ENCODE results near the gene PWWP2B. TPM values are rescaled to one million over a fixed set of nuclear protein-coding genes. Genes with fewer than 3 reads are reported as not detected.

PWWP2B gene
- total and polyA plus RNA-seq, 10 of the 15 experiments (the other 5 are each of a cell fraction or from before 2014, with no cell fraction given) = 0.04 to 0.87 (median 0.35) TPM; not detected in 4

- no peaks in the 10 kb centered on the region for H3K79me2 ChIP-seq (ENCODE audit: control insufficient read depth, insufficient read depth, low read length)
- no peak for FAIRE-seq
- H3K9ac ChIP-seq (ENCODE audit: control insufficient read depth, insufficient read depth, low read length) = no peak overlapping the region
- H3K4me3 ChIP-seq = no peak overlapping the region
- BruUV-seq (replicated peaks) = no TSS peak
- SMC1A ChIA-PET (ENCODE audit: uncharacterized antibody, unreplicated experiment) = interaction anchor here (1.0 kb wide), 1 partner anchor 48 kb away, joined by 3 read pairs; no protein-coding TSS in a partner anchor
- CTCF ChIA-PET = interaction anchor here (0.6 to 1.5 kb wide), 2 partner anchors 24 to 870 kb away, joined by 4 to 8 read pairs; no protein-coding TSS in a partner anchor
- no peak overlapping the region for H2AFZ ChIP-seq (ENCODE audit: control insufficient read depth, low read depth, low read length)
- ATAC-seq = no peak
- H3K9me3 ChIP-seq (replicated peaks; ENCODE audit: control insufficient read depth, insufficient read depth, low read length) = no peaks in the 10 kb centered on the region
- H3K36me3 ChIP-seq (ENCODE audit: control insufficient read depth in 2 of 2, insufficient read depth in 2 of 2, low read length in 1 of 2) = no peaks in the 10 kb centered on the region
- DNase-seq (ENCODE audit: low read depth, low spot score) = no peak
- no peaks in the 10 kb centered on the region for H4K20me1 ChIP-seq (ENCODE audit: control insufficient read depth, insufficient read depth)
- H3K27me3 ChIP-seq (replicated peaks in 1 of 2; ENCODE audit: control insufficient read depth in 2 of 2, insufficient read depth in 2 of 2, low read length in 1 of 2) = no peaks in the 10 kb centered on the region
- RAD21 ChIA-PET (ENCODE audit: unreplicated experiment) = interaction anchor here (1.2 kb wide), 1 partner anchor 59 kb away, joined by 4 read pairs; no protein-coding TSS in a partner anchor
- 69% methylated on average over 17 of the region's 17 CpGs for WGBS (ENCODE audit: insufficient coverage, insufficient replicate concordance, low lambda C conversion rate, missing lambda C conversion rate)
- in situ Hi-C loops (cut with MboI) (no loop called here), intact Hi-C loops (cut with micrococcal nuclease; ENCODE audit: unreplicated experiment) (no loop called here)
- H3K4me1 ChIP-seq (ENCODE audit: control insufficient read depth, insufficient read depth, low read length) = peaks cover 19% of the 10 kb centered on the region
- no peak overlapping the region for H3K4me2 ChIP-seq (ENCODE audit: control insufficient read depth, insufficient read depth)
- no peak overlapping the region for H3K27ac ChIP-seq (ENCODE audit: control insufficient read depth, insufficient read depth)
- POLR2A ChIA-PET = no interaction called here
- TF ChIP-seq RB1 (IDR thresholded peaks at IDR 0.05; ENCODE audit: borderline replicate concordance) = no peak
- no peak for TF ChIP-seq WRNIP1 (IDR thresholded peaks at IDR 0.05; ENCODE audit: borderline replicate concordance, low read depth, low read length)
- TF ChIP-seq MLLT1 (IDR thresholded peaks at IDR 0.05) = no peak
- no peak for TF ChIP-seq CEBPB (IDR thresholded peaks at IDR 0.05; ENCODE audit: borderline replicate concordance in 1 of 2, low read depth in 2 of 2, low read length in 2 of 2)
- TF ChIP-seq E2F4 (IDR thresholded peaks at IDR 0.05; ENCODE audit: low read depth, low read length) = no peak
- no peak for TF ChIP-seq BCLAF1 (IDR thresholded peaks at IDR 0.05)
- no peak for TF ChIP-seq IRF3 (IDR thresholded peaks at IDR 0.05)
- no peak for TF ChIP-seq FOS (IDR thresholded peaks at IDR 0.05; ENCODE audit: borderline replicate concordance, extremely low read depth, insufficient read length)
- no peak for TF ChIP-seq SREBF1 (IDR thresholded peaks at IDR 0.05; ENCODE audit: low read length)
- TF ChIP-seq TARDBP (IDR thresholded peaks at IDR 0.05; ENCODE audit: borderline replicate concordance) = no peak
- no peak for TF ChIP-seq EGR1 (IDR thresholded peaks at IDR 0.05; ENCODE audit: borderline replicate concordance in 1 of 2, low read depth in 2 of 2, low read length in 2 of 2)
- no peak for TF ChIP-seq BCL11A (IDR thresholded peaks at IDR 0.05; ENCODE audit: low read depth, low read length)
- no peak for TF ChIP-seq ESRRA (IDR thresholded peaks at IDR 0.05; ENCODE audit: low read length)
- TF ChIP-seq ATF2 (IDR thresholded peaks at IDR 0.05; ENCODE audit: low read length) = no peak
- TF ChIP-seq RUNX3 (IDR thresholded peaks at IDR 0.05; ENCODE audit: low read length) = no peak
- no peak for TF ChIP-seq RCOR1 (conservative IDR thresholded peaks at IDR 0.05; ENCODE audit: low read depth, low read length)
Measured at GRCh38 chr10:132446195-132446581, 49.2 kb downstream of the PWWP2B start.
